ENCODE data around the gene COL1A1.

Gene COL1A1

DNA sequence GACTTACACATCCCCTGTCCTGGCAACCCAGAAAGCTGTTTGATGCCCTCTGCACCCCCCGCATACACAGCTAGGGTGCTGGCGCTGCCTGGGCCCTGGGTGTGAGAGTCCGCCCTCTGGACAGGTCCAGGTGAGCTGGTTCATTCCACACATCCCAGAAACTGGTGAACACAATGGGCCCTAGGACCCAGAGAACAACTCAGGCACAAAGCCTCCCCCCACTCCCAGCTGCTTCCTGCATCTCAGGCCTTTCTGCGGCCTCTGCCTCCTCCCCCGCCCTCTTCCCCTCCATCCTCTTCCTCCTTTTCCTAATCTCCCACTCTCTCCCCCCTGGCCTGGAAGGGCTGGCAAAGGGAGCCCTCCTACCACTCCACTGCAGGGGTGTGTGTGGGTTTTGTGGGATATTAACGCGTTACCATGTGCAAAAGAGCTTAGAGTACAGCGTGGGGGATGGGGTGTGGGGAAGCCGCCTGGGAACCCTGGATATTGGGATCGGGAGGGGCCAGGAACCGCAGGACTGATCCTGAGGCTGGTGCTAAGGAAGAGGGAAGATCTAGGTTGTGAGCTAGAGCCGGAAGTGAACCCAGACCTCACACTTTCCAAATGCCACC lies 49.4 kb downstream of the COL1A1 start:
- H3K4me3 Mint-ChIP-seq, result peak overlapping the region; percentile 92
- H3K27ac Mint-ChIP-seq, result peak overlapping the region; percentile 94
- ATAC-seq, result peak; percentile 10
- H3K27me3 Mint-ChIP-seq, result no peaks in the 10 kb centered on the region
- H3K36me3 Mint-ChIP-seq, result peaks cover 20% of the 10 kb centered on the region
- H3K9me3 Mint-ChIP-seq, result no peaks in the 10 kb centered on the region
- H3K4me1 Mint-ChIP-seq, result peaks cover 28% of the 10 kb centered on the region

DNA sequence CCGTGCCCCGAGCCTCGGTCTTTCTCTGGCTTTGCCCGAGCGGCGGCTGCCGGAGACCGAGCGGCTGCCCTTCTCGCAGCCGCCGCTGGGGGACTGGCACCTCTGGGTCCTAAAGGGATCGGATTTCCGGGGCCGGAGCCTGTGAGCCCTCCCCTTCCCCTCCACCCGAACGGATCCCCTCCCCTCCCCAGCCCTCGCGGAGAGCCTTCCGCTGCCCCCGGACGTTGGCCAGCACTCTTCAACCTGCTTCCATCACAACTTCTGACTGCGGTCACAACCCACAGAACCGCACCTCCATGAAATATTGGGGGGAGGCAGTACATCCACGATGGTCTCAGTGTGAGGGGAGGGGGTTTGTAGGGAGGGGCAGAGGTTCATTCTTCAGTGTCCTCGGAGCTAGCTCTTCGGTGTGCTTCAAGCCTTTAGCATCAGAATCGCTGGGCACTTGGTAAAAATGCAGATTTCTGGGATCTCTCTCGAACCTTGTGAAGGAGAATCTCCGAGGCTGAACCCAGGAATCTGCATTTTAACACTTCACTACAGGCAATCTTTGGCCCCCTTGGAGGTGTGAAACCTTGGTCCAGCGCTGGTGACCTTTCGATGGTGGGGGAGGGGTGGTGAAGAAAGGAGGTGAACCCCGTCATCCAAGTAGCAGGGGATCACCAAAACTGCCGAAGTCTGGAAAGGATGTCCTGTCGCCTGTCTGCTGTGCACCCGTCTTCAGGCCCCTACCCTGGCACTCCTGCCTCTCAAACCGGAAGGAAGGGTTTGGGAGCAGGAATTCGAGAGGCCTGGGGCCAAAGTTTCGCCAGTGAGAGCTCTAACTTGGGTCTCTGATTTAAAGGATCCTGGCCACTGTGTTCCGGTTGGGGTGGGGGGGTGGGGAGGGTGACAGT lies 50.1 kb downstream of the COL1A1 start:
- H3K4me1 Mint-ChIP-seq, result peaks cover 36% of the 10 kb centered on the region
- peak overlapping the region; percentile 94 for H3K27ac Mint-ChIP-seq
- peak overlapping the region; percentile 92 for H3K4me3 Mint-ChIP-seq
- peak; percentile 70 for ATAC-seq
- H3K36me3 Mint-ChIP-seq, result peaks cover 27% of the 10 kb centered on the region
- H3K27me3 Mint-ChIP-seq, result no peaks in the 10 kb centered on the region
- no peaks in the 10 kb centered on the region for H3K9me3 Mint-ChIP-seq

- H3K9me3 Mint-ChIP-seq, result no peaks in the 10 kb centered on the region
- peaks cover 34% of the 10 kb centered on the region for H3K36me3 Mint-ChIP-seq
- H3K27ac Mint-ChIP-seq, result peak within 1 kb of the TSS; percentile 94
- H3K4me3 Mint-ChIP-seq, result peak within 1 kb of the TSS; percentile 99
- peaks cover 44% of the 10 kb centered on the region for H3K4me1 Mint-ChIP-seq
- ATAC-seq, result no peak
- H3K27me3 Mint-ChIP-seq, result no peaks in the 10 kb centered on the region
Observed at GRCh38 chr17:50150354-50151040, 50.9 kb downstream of the COL1A1 start, which contains the start of gene PPP1R9B. PPP1R9B (minus strand) TSS chr17:50150677; CDS start chr17:50150513, 164 bp downstream.

DNA sequence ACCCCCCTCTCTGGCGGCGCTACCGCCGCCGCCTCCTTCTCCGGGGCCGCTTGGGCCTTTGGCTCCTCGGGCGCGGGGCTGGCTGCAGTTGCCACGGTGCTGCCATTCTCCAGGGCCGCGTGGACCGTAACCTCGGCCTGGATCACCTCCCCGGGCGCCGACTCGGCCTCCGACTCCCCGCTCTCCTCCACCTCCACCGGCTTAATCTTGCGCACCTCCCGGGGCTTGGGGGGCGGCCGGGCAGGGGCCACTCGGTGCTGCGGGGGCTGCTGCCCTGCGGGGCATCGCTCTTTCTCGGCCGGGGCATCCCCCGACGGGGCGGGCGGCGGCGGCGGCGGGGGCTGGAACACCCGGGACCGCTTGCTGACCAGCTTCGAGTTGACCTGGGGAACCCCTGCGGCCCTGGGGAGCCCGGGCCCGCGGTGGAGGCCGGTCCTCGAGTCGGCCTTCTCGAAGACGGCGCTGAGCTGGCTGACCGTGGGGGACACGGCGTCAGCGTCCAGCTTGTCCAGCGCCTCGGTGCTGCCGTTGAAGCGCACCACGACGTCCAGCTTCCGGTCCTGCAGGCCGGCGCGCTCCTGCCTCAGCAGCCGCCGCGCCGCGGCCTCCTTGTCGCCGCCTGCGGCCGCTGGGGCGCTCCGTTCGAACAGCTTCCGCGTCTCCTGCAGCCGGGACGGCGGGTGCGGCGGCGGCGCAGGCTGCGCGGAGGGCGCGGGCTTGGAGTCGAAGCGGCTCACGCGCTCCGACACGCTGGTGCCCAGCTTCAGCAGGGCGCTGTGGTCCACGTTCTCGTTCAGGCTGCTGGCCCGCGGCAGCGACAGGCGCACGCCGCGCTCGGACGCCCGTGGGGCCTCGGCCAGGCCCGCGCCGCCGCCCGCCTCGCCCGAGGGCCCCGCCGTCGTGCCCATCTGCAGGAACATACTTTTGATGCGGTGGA lies 51.7 kb downstream of the COL1A1 start:
- peaks cover 42% of the 10 kb centered on the region for H3K36me3 Mint-ChIP-seq
- H3K4me3 Mint-ChIP-seq, result peak overlapping the region; percentile 99
- no peaks in the 10 kb centered on the region for H3K9me3 Mint-ChIP-seq
- no peaks in the 10 kb centered on the region for H3K27me3 Mint-ChIP-seq
- H3K4me1 Mint-ChIP-seq, result peaks cover 47% of the 10 kb centered on the region
- H3K27ac Mint-ChIP-seq, result peak overlapping the region; percentile 94
- no peak for ATAC-seq

DNA sequence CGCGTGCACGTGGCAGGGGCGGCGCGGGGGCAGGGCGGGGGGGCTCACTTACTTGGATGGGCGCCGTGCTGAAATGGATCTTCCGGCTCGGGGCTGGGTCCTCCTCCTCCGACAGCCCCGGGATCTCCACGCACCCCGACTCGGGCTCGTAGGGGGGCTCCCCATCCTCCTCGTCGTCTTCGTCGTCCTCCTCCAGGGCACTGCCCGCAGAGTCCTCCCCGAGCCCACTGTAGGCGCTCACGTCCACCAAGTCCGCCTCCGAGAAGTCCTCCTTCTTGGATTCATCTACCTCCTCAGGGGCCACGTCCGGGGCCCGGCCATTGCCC lies 52.4 kb downstream of the COL1A1 start:
- H3K36me3 Mint-ChIP-seq, result peaks cover 48% of the 10 kb centered on the region
- no peaks in the 10 kb centered on the region for H3K27me3 Mint-ChIP-seq
- ATAC-seq, result no peak
- H3K4me1 Mint-ChIP-seq, result peaks cover 47% of the 10 kb centered on the region
- peak overlapping the region; percentile 93 for H3K27ac Mint-ChIP-seq
- H3K4me3 Mint-ChIP-seq, result peak overlapping the region; percentile 99
- H3K9me3 Mint-ChIP-seq, result no peaks in the 10 kb centered on the region

DNA sequence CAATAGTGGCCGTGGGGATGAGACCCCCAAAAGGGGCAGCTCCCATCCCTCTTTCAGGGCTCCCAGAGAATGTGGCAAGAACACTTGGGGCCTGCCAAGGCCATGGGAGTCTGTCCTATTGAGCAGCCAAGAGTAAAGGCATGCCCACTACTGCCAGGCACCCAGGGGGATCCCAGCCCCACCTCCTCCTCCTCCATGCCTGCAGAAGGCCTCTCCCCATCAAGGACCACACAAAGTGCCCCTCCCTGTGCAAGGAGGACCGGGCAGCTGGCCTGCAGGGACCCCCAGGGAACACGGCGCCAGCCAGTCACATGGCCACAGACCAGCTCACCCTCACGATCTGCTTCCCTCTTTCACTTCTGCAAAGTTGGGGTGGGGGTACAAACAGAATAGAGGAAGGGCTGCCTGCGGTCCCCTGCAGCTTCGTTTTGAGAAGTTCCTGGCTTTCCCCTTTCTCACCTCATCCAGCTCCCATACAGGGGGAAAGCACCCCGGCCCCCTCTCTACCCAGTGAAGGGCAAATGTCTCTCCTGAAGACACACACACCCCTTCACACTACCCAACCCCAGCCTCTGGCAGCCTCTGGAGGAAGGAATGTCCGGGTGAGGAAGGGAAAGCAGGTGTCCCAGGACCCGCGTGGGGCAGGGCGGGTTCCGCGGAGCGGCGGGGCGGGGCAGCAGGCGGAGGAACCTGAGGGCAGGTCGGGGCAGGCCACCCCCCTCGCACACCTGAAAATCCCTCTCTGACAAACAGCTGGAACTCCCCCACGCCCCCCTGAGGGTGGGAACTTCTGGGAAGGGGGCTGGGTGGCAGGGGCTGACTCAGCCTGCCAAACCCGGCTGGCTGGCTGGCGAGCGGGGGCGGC lies 53.0 kb downstream of the COL1A1 start:
- H3K27me3 Mint-ChIP-seq, result no peaks in the 10 kb centered on the region
- H3K27ac Mint-ChIP-seq, result peak overlapping the region; percentile 93
- peak; percentile 82 for ATAC-seq
- no peaks in the 10 kb centered on the region for H3K9me3 Mint-ChIP-seq
- peaks cover 53% of the 10 kb centered on the region for H3K36me3 Mint-ChIP-seq
- H3K4me3 Mint-ChIP-seq, result peak overlapping the region; percentile 99
- H3K4me1 Mint-ChIP-seq, result peaks cover 49% of the 10 kb centered on the region

- H3K4me1 Mint-ChIP-seq, result peaks cover 55% of the 10 kb centered on the region
- H3K27ac Mint-ChIP-seq, result peak overlapping the region; percentile 93
- no peaks in the 10 kb centered on the region for H3K9me3 Mint-ChIP-seq
- peak overlapping the region; percentile 99 for H3K4me3 Mint-ChIP-seq
- peak; percentile 2 for ATAC-seq
- H3K27me3 Mint-ChIP-seq, result no peaks in the 10 kb centered on the region
- peaks cover 59% of the 10 kb centered on the region for H3K36me3 Mint-ChIP-seq
Observed at GRCh38 chr17:50147841-50148225, 53.6 kb downstream of the COL1A1 start.

GRCh38 chr17:50146927-50147665 lies 54.3 kb downstream of the COL1A1 start:
- Mint-ChIP-seq H3K4me3 (peak overlapping the region; percentile 99), H3K4me1 (peaks cover 58% of the 10 kb centered on the region), H3K36me3 (peaks cover 66% of the 10 kb centered on the region), H3K9me3 (no peaks in the 10 kb centered on the region), H3K27me3 (no peaks in the 10 kb centered on the region), H3K27ac (peak overlapping the region; percentile 93)
- ATAC-seq, result no peak

DNA sequence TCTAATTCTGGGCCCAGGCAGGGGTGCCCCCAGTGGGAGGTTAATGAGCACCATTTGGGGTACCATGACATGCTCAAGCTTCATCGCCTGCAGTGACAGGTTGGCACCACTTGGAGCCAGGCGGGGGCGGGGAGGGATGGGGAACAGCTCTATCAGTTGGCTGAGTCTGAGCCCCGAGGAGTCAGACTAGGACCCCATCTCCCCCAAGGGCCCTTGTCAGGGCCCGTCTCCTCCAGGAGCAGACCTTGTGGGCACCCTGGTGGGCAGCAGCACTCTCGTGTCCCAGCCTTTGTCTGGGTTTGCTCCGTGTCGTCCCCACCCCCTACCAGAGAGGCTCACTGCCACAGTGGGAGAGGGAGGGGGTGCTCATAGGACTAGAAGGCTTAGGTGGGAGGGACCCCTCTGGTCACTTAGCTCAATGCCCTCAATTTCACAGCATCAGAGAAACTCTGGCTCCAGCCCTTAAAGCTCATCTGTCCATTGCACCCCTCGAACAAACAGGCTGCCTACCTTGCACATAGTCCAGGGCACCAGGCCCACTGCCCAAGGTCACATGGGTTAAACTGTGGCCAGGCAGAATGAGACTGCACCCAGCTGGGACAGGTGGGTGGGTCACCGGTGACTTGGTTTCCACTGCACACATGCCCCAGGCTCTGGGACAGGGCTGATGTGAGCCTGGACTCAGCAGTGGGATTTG lies 55.1 kb downstream of the COL1A1 start:
- H3K36me3 Mint-ChIP-seq, result peaks cover 73% of the 10 kb centered on the region
- H3K4me3 Mint-ChIP-seq, result peak overlapping the region; percentile 99

DNA sequence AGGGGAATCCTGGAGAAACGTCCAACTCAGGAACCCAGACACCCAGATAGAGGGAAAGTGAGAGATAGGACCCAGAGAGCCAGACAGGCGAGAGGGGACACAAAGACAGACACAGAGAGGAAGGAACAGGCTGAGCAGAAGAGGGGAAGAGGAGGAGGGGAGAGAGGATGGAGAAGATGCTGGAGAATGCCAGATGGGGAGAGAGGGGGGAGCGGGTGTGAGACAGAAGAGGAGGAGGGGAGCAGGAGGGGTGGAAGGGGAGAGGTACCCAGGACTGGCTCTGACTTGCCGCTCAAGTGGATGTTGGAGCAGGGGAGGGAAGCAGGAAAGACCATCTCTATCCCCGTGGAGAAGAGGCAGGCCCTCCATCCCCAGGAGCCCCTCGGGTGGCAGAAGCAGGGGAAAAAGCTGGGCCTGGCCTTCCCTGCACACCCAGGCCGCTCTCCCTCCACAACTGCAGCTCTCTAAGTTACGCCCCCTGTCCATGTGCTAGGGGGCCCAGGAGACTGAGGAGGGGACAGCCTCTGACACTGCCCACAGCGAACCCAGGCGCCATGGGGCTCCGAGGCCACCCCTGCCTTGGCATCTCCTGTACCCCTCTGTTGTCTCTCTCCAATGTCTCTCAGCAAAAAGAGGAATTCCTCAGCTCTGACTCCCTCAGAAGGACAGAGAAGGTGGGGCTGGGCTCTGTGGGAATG lies 55.8 kb downstream of the COL1A1 start:
- Mint-ChIP-seq H3K27me3 (no peaks in the 10 kb centered on the region), H3K4me1 (peaks cover 69% of the 10 kb centered on the region), H3K4me3 (peak overlapping the region; percentile 99), H3K9me3 (no peaks in the 10 kb centered on the region), H3K36me3 (peaks cover 80% of the 10 kb centered on the region), H3K27ac (peak overlapping the region; percentile 93)
- no peak for ATAC-seq

More for the DNA sequence above, 55.1 kb downstream of the COL1A1 start:
- no peak for ATAC-seq
- no peaks in the 10 kb centered on the region for H3K9me3 Mint-ChIP-seq
- no peaks in the 10 kb centered on the region for H3K27me3 Mint-ChIP-seq
- H3K4me1 Mint-ChIP-seq, result peaks cover 62% of the 10 kb centered on the region
- peak overlapping the region; percentile 93 for H3K27ac Mint-ChIP-seq

GRCh38 chr17:50144845-50145531 lies 56.4 kb downstream of the COL1A1 start:
- H3K4me1 Mint-ChIP-seq, result peaks cover 76% of the 10 kb centered on the region
- peak overlapping the region; percentile 99 for H3K4me3 Mint-ChIP-seq
- no peaks in the 10 kb centered on the region for H3K9me3 Mint-ChIP-seq
- H3K27ac Mint-ChIP-seq, result peak overlapping the region; percentile 93
- no peaks in the 10 kb centered on the region for H3K27me3 Mint-ChIP-seq
- H3K36me3 Mint-ChIP-seq, result peaks cover 87% of the 10 kb centered on the region
- no peak for ATAC-seq

- Mint-ChIP-seq H3K36me3 (peaks cover 93% of the 10 kb centered on the region), H3K4me3 (peak overlapping the region; percentile 99), H3K4me1 (peaks cover 82% of the 10 kb centered on the region), H3K27me3 (no peaks in the 10 kb centered on the region), H3K9me3 (no peaks in the 10 kb centered on the region), H3K27ac (peak overlapping the region; percentile 93)
- ATAC-seq, result no peak
Observed at GRCh38 chr17:50144355-50144754, 57.1 kb downstream of the COL1A1 start.

Data from stimulated activated memory B cell treated with anti-CD40 and anti-IgM and Interleukin-4, amounts not matched to agents 10 μg/mL and 1 μg/mL and 100 μg/mL, for 72 hours (primary cell).